Caki2 (cell line): ENCODE data around the gene C22orf39. TPM values are rescaled to one million over a fixed set of nuclear protein-coding genes. Genes with fewer than 3 reads are reported as not detected.

Source experiments
- DNase-seq: peaks from one replicate; pipeline ENCODE4 v3.0.0-alpha.2; 2015; ENCODE audit warnings: low read depth
- in situ Hi-C: cut with HindIII; loops from 2 replicates; pipeline ENCODE4 v1.10.0; 2016; ENCODE audit warnings: low sequenced_read_pairs, low pct_unique_long_range_greater_than_20kb, mixed read lengths
- total RNA-seq: library from RNA; depleted of rRNA; stranded (reverse); fragments of >200 nt; shearing (Covaris generic); gene quantifications from 2 replicates; pipeline ENCODE4 v1.2.3, GENCODE V29; 2014; ENCODE audit warnings: low replicate concordance

The C22orf39 gene
- total RNA-seq, 1 experiment from 2014 or later: 39.9 TPM

DNA sequence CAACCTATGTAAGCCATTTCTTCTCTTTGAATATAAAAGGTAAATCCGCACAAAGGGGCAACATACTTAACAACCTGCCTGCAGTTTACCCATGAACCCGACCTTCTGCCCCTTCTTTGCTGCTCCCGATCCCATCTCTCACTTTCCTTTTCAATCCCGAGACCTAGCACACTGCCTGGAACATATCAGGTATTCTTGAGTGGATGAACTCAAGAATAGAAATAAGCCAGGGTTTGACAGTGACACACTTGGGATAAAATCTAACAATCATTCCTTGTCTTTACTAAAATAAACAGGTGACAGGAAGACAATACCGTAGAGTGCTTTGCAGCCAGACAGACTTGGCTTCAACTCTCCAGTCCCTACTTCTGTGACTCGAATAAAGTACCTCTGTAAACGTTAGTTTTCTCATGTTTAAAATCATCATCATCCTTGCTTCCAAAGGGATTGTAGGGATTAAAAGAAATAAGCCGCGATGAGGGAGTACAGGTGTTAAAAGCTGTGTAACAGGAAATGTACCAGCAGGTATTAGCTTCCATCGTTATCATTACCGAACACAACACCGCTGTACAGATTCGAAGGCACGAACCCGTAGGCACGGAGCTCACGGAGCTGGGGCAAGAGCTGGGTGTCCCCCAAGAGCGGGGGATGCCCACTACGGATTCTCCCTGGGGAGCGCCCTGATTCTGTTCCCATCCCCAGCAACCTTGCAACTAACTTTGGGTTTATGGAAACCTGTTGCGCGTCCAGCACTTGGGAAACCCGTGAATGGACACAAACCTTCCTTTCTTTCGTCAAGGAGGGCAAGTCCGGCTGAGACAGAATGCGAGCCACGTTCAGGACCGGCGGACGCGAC is 30.8 kb upstream of the C22orf39 start:
- peak; percentile 44 for DNase-seq
- in situ Hi-C loops: no loop called here

DNA sequence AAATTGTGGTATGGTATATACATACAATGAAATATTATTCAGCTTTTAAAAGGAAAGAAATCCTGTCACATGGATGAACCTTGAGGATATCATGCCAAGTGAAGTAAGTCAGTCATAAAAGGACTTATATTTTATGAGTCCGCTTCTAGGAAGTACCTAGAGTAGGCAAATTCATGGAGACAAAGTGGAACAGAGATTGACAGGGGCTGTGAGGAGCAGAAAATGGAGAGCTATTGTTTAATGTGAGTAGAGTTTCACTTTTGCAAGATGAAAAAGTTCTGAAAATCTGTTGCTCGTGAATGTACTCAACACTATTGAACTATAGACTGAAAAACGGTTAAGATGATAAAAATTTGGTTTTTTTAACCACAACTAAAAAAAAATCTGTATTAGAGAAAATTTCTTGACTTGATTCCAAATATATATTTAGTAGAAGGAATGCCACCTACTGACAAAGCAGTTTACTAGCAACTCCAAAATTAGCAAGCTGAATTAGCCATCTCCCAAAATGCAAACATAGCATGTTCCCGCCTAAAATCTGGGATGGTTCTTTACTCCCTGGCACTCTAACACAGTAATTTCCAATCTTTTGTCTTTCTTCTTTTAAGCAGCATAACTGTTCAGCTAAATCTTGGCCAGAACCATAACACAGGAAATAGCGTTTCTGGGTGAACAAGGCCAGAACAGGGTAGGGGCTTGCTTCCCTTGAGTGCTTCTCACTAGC is 30.0 kb upstream of the C22orf39 start:
- DNase-seq: peak; percentile 19
- in situ Hi-C loops: no loop called here

DNA sequence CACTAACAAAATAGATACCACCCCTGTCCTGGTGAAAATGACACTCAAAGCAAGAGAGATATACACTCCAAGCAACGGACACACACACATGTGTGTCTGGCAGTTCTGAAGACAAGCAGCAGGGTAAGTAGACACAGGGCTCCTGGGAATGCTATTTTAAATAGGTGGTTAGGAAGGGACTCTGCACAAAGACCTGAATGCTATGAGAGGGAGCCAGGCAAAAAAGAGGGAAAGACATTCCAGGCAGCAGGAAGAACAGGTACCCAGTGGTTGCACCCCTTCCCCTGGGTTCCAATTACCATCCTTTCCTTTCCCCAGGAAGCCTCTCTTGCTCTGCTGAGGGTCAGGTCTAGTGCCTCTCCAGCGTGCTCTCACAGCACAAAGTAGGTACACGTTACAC is 28.5 kb upstream of the C22orf39 start:
- in situ Hi-C loops: no loop called here
- no peak for DNase-seq

- in situ Hi-C loops: no loop called here
- no peak for DNase-seq
Observed at GRCh38 chr22:19473578-19473977, 26.1 kb upstream of the C22orf39 start.

DNA sequence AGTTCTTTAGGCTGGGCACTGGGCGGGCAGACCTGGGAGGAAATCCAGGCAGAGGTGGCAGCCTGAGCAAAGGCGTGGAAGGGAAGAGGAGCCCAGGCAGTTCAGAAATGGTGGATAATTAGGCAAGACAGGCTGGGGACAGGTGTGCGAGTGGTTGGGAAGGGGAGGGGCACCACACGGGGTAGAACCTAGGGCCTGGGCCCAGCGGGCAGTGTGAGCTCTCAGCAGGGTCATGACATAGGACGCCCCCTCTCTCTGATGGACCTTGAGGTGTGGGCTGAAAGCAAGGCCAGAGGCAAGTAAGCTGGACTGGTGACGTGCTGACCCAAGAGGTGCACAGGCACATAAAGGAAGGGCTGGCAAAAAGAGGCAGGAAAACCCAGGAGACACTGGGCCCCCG is 24.7 kb upstream of the C22orf39 start:
- in situ Hi-C loops: no loop called here
- no peak for DNase-seq

GRCh38 chr22:19471572-19471971 is 24.1 kb upstream of the C22orf39 start:
- DNase-seq: no peak
- in situ Hi-C loops: no loop called here

- DNase-seq: no peak
- in situ Hi-C loops: no loop called here
Observed at GRCh38 chr22:19470010-19470409, 22.5 kb upstream of the C22orf39 start.

GRCh38 chr22:19469421-19469820 is 21.9 kb upstream of the C22orf39 start:
- no peak for DNase-seq
- in situ Hi-C loops: no loop called here

DNA sequence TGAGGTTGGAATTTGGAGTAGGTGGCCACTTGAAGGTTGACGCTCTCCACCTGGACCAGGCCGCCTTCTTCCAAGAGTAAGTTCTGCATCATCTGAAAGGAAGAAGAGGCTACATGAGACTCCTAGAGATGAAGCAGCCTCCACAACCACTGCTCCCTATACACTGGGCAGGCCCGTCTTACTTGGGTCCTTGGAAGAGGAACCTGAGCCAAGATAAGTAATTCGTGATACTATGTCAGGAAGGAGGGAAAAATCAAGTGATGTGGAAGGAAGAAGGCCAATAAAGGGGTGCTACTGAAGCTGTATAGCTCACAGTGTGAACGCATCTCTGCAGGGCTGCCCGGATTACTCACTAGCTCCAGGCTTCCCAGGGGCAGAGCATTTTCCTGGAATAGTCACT is 20.4 kb upstream of the C22orf39 start:
- DNase-seq: no peak
- in situ Hi-C loops: no loop called here

DNA sequence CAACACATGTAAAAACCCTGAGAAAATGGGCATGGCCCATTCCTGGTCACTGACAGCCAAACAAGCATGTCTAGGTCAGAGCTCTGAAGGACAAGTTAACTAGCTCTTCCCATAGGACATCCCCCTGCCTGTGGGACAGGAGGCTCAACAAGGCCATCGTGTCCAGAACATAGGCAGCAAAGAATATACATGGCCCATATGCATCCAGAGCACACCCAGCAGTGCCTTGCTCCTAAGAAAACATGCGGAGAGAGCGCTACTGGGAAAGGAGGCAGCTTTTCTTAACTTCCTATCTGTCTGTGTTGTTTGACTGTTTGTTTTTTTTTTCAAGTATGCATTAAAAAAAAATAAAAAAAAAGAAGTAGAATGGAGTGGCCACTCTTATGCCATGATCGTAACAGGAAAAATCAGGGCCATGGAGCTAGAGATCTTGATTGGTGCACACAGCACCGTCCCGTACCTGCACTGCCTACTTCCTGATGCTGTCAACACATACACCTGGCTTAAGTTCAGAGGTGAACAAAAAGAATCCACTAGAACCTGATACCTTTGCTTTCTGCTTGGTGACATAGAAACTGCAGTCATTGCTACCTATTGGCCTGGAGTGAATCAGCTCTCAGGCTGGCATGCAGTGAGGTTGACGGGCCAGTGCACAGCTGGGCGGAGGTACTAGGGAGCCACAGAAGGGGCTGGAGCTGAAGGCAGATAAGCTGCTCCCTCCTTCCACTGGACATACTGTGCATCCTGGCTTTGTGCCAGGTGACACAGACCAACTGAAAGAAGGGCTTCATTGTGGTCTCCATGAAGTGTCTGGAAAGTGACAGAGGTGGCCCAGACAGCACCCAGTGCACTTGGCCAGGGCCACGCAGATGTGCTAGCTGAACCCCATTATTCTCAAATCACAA is 19.6 kb upstream of the C22orf39 start:
- in situ Hi-C loops: no loop called here
- no peak for DNase-seq

GRCh38 chr22:19466126-19466716 is 18.7 kb upstream of the C22orf39 start:
- no peak for DNase-seq
- in situ Hi-C loops: no loop called here

GRCh38 chr22:19464975-19465374 is 17.5 kb upstream of the C22orf39 start:
- in situ Hi-C loops: no loop called here
- DNase-seq: no peak

DNA sequence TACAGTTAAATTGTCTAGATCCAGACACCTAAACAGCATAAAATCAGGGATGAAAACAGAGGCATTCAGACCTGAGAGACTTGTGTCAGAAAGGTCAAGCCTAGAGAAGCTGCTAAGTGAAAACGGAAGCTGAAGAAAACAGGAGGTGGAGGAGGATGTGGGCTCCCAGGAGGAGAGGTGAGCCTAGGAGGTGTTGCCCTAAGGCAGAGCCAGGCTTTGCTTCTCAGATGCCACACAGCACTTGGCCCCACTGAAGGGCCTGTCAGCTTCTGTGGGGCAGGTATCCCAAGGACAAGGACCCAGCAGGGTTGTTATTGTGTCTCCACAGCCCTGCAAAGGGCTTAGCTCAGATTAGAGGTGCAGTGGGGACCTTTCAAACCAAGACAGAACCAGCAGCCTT is 17.0 kb upstream of the C22orf39 start:
- in situ Hi-C loops: no loop called here
- DNase-seq: no peak

GRCh38 chr22:19463491-19464469 is 16.3 kb upstream of the C22orf39 start:
- in situ Hi-C loops: no loop called here
- DNase-seq: no peak

- in situ Hi-C loops: no loop called here
- DNase-seq: no peak
Observed at GRCh38 chr22:19463008-19463407, 15.5 kb upstream of the C22orf39 start.

DNA sequence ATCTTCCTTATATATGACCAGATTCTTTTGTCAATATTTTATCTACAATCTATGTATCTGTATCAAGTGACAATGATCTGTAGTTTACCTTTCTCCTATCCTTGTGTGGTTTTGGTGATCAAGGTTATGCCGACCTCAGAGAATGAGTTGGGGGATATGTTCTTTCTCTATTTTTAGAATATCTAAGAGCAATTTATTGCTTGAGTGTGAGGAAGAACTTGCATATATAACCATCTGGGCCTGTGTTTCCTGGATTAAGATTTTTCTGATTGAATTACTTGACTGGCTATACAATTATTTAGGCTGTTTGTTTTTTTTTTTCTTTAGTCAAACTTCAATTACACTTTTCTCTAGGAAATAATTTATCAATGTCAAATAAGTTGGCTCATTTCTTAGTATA is 14.0 kb upstream of the C22orf39 start:
- no peak for DNase-seq

GRCh38 chr22:19460036-19460435 is 12.5 kb upstream of the C22orf39 start:
- no peak for DNase-seq
- in situ Hi-C loops: no loop called here

More for the DNA sequence above, 14.0 kb upstream of the C22orf39 start:
- in situ Hi-C loops: no loop called here
